ENCODE results near the gene SPDYE1. TPM values are rescaled to one million over a fixed set of nuclear protein-coding genes. Genes with fewer than 3 reads are reported as not detected.

The SPDYE1 gene
- total RNA-seq, 1 donor, result not detected

- H3K4me2 ChIP-seq (ENCODE audit: insufficient read depth, low read length), result no peak overlapping the region
- peaks cover 66% of the 10 kb centered on the region for H3K79me2 ChIP-seq (ENCODE audit: insufficient read depth, low read length)
- TF ChIP-seq, protein P1, sequence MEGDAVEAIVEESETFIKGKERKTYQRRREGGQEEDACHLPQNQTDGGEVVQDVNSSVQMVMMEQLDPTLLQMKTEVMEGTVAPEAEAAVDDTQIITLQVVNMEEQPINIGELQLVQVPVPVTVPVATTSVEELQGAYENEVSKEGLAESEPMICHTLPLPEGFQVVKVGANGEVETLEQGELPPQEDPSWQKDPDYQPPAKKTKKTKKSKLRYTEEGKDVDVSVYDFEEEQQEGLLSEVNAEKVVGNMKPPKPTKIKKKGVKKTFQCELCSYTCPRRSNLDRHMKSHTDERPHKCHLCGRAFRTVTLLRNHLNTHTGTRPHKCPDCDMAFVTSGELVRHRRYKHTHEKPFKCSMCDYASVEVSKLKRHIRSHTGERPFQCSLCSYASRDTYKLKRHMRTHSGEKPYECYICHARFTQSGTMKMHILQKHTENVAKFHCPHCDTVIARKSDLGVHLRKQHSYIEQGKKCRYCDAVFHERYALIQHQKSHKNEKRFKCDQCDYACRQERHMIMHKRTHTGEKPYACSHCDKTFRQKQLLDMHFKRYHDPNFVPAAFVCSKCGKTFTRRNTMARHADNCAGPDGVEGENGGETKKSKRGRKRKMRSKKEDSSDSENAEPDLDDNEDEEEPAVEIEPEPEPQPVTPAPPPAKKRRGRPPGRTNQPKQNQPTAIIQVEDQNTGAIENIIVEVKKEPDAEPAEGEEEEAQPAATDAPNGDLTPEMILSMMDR (IDR thresholded peaks at IDR 0.05; ENCODE audit: extremely low read depth, low read depth, low read length), result no peak
- H2AFZ ChIP-seq (ENCODE audit: low read length), result no peak overlapping the region
- H3K4me1 ChIP-seq (ENCODE audit: insufficient read depth, low read length), result no peaks in the 10 kb centered on the region
- no peaks in the 10 kb centered on the region for H3K9me3 ChIP-seq (ENCODE audit: low read depth, low read length)
- no peak overlapping the region for H3K4me3 ChIP-seq (ENCODE audit: insufficient read depth, low read length)
- H3K27me3 ChIP-seq (ENCODE audit: insufficient read depth, low read length), result no peaks in the 10 kb centered on the region
- peaks cover 62% of the 10 kb centered on the region for H3K36me3 ChIP-seq (ENCODE audit: insufficient read depth, low read length)
- DNase-seq (ENCODE audit: insufficient read length, low spot score, missing footprints), result no peak
- H3K27ac ChIP-seq (ENCODE audit: low read depth, low read length), result no peak overlapping the region
- peaks cover 53% of the 10 kb centered on the region for H4K20me1 ChIP-seq (ENCODE audit: insufficient read depth, low read length)
These were observed 55.2 kb downstream of the SPDYE1 start for GRCh38 chr7:44052771-44053365.

DNA sequence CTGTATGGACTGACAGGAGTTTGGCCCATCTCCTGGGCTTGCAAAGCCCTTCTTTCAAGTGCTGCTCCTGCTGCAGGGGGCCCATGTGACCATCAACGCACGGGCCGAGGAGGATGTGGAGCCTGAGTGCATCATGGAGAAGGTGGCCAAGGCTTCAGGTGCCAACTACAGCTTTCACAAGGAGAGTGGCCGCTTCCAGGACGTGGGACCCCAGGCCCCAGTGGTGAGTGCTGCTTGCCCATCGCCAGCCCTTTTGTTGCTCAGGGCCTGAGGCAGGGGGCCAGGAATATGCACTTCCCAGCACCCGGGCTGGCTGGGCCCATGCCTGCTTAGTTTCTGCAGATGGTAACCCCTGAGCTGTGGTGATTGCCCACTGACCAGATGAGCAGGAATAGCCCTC is 59.0 kb downstream of the SPDYE1 start:
- Histone ChIP-seq H3K36me3 (ENCODE audit: insufficient read depth, low read length) (peaks cover 77% of the 10 kb centered on the region), H2AFZ (ENCODE audit: low read length) (no peak overlapping the region), H3K9me3 (ENCODE audit: low read depth, low read length) (no peaks in the 10 kb centered on the region), H3K4me1 (ENCODE audit: insufficient read depth, low read length) (no peaks in the 10 kb centered on the region), H3K79me2 (ENCODE audit: insufficient read depth, low read length) (peaks cover 29% of the 10 kb centered on the region), H3K4me2 (ENCODE audit: insufficient read depth, low read length) (no peak overlapping the region), H4K20me1 (ENCODE audit: insufficient read depth, low read length) (peaks cover 35% of the 10 kb centered on the region), H3K27ac (ENCODE audit: low read depth, low read length) (no peak overlapping the region), H3K4me3 (ENCODE audit: insufficient read depth, low read length) (no peak overlapping the region), H3K27me3 (ENCODE audit: insufficient read depth, low read length) (no peaks in the 10 kb centered on the region)
- TF ChIP-seq, protein P1 (IDR thresholded peaks at IDR 0.05; ENCODE audit: extremely low read depth, low read depth, low read length), result no peak
- no peak for DNase-seq (ENCODE audit: insufficient read length, low spot score, missing footprints)

DNA sequence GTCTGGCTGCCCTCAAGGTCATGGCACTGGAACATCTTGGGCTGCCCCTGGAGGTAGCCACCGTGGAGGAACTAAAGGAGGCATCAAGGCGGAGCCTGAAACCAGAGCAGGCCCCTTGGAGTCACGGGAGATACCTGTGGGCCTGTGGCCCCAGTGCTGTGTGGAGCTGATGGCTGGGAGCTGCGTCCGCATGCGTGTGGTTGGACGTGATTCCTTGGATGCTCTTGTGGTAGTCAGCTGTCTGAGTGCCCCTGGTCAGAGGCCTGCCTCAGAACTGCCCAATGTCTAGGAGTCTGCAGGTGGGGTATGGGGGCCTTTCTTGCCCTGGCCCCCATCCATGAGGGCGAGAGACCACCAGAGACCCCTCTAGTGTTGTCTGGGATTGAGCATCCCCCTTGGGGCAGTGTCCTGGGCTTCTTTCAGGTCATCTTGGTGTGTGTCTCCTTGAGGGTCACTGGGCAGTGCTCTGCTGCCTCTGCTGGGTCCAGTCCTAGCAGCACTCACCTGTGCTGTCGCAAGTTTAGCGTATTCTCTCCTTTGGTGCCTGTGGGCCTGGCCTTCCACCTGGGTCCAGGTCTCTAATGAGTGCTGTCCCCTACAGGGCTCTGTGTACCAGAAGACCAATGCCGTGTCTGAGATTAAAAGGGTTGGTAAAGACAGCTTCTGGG is 59.6 kb downstream of the SPDYE1 start:
- no peak overlapping the region for H3K4me3 ChIP-seq (ENCODE audit: insufficient read depth, low read length)
- H3K36me3 ChIP-seq (ENCODE audit: insufficient read depth, low read length), result peaks cover 77% of the 10 kb centered on the region
- H3K27me3 ChIP-seq (ENCODE audit: insufficient read depth, low read length), result no peaks in the 10 kb centered on the region
- peaks cover 37% of the 10 kb centered on the region for H4K20me1 ChIP-seq (ENCODE audit: insufficient read depth, low read length)
- no peak overlapping the region for H3K4me2 ChIP-seq (ENCODE audit: insufficient read depth, low read length)
- H3K79me2 ChIP-seq (ENCODE audit: insufficient read depth, low read length), result peaks cover 24% of the 10 kb centered on the region
- peak; percentile 58 for DNase-seq (ENCODE audit: insufficient read length, low spot score, missing footprints)
- H3K9me3 ChIP-seq (ENCODE audit: low read depth, low read length), result no peaks in the 10 kb centered on the region
- H3K27ac ChIP-seq (ENCODE audit: low read depth, low read length), result no peak overlapping the region
- TF ChIP-seq, protein P1 (IDR thresholded peaks at IDR 0.05; ENCODE audit: extremely low read depth, low read depth, low read length), result no peak
- no peaks in the 10 kb centered on the region for H3K4me1 ChIP-seq (ENCODE audit: insufficient read depth, low read length)
- H2AFZ ChIP-seq (ENCODE audit: low read length), result no peak overlapping the region
